Activated effector memory CD4-positive, alpha-beta T cell treated with anti-CD3 and anti-CD28 coated beads, Interleukin-2, amount 50 U/mL, for 16 hours (primary cell): Measurements from ENCODE around the gene ANKRD29.
A peak's percentile ranks its signal among the peaks of the same experiment; 100 is the strongest.

Source experiments
- DNase-seq: peaks from one replicate; pipeline ENCODE4 v3.0.0-alpha.2; 2020

Gene ANKRD29, protein sequence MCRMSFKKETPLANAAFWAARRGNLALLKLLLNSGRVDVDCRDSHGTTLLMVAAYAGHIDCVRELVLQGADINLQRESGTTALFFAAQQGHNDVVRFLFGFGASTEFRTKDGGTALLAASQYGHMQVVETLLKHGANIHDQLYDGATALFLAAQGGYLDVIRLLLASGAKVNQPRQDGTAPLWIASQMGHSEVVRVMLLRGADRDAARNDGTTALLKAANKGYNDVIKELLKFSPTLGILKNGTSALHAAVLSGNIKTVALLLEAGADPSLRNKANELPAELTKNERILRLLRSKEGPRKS

DNA sequence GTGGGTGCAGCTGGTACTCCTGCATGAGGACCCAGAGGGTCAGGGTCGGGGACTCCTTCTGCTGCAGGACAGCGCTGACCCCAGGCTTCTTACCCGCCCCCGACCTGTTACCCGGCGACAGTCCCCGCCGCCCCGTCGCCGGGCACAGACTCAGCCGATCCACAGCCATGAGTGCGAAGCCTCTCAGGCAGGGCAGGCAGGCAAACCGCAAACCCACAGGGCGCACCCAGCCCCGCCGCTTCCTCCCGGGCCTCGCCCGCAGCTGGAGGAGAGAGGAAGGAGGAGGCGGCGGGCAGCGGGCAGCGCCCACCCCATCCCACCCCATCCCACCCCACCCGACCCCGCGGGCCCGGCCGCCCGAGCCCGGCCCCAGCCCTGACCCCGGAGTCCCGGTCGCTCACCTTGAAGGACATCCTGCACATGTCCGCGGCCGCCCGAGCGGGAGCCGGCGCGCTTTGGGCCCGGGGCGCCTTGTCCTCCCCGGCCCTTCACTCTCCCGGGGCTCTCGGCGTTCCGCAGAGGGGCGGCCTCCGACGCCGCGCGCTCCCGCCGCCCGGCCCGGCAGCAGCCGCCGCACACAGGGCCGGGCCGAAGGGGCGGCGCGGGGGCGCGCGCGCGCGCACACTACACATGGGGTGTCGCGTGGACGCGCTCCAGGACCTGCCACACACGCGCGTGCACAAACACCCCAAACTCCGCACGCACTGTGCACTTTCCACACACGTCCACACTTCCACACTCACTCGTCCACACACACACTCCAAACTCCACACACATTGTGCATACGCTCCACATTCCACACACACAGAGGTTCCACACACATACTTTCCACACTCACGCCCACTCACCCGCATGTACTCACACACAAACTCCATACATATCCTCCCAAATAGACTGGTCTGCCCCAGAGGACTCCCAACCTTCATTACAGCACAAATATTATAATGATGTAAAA, at the start of gene ANKRD29:
TSS of gene ANKRD29 (minus strand) at position 603 of the 955 bp plus-strand sequence. CDS start at position 422, 181 bp downstream.
- peak; percentile 80 for DNase-seq

- DNase-seq: no peak
Measured at GRCh38 chr18:23712445-23712844, 49.7 kb upstream of the ANKRD29 start.

DNA sequence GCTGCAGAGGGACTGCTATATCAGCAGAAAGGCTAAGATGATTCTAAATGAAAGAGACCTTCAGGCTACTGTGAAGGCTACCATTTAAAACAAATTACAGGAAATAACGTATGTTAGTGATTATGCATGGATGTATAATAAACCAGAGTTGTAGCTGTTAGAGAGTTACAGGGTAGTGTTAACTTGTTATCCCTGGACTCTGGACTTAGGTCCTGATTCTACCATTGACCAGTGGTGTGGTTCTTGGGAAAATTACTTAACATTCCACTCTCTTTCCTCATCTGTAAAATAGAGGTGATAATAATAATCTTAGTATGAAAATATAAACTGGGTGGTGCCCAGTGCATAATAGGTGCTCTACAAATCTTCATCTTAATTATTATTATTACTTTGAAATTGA, 48.7 kb upstream of the ANKRD29 start:
- DNase-seq: no peak

DNA sequence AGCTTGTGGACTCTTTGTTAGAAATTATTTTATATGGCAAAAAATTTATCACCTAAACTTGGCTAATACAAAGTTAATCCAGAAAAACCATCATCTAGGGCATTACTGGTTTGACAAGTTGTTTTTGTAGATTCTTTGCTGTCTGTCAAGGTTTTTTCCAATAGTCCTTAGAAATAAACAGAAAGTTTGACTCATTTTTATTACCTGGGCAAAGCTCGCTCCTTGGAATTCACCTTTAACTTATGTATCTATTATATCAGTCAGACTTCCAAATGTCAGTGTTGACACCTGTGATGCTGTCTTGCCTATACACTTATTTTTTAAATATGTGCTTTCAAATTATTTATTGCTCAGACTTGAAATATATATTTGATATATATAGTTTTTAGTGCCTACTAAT, 48.2 kb upstream of the ANKRD29 start:
- DNase-seq: no peak

- DNase-seq: no peak
Measured at GRCh38 chr18:23710068-23710527, 47.4 kb upstream of the ANKRD29 start.

- DNase-seq: no peak
Measured at GRCh38 chr18:23706971-23707640, 44.4 kb upstream of the ANKRD29 start.

- DNase-seq: no peak
Measured at GRCh38 chr18:23704806-23705205, 42.1 kb upstream of the ANKRD29 start.

- DNase-seq: no peak
Measured at GRCh38 chr18:23703987-23704384, 41.3 kb upstream of the ANKRD29 start.

GRCh38 chr18:23703057-23703986, 40.6 kb upstream of the ANKRD29 start:
- no peak for DNase-seq

GRCh38 chr18:23702606-23703005, 39.9 kb upstream of the ANKRD29 start:
- DNase-seq: no peak

DNA sequence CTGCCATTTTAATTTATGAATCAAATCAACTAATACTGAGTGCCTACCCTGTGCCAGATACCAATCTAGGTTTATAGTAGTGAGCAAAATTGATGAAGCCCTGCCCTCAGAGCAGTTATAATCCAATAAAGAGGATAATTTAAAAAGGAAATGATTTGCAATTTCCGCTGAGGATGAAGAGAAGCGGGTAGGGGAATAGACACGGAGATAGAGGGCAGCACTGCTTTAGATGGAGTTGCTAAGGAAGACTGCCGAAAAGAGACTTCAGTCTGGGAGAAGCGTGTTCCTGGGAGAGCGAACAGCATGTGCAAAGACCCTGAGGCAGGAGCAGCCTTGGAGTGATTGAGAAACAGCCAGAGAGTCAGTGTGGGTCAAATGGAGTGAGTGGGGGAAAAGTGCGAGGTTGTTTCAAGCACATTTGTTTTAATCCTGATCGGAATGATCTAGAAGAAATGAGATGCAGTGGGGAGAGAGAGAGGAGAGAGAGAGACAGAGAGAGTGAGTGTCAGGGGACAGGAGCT, 38.9 kb upstream of the ANKRD29 start:
- no peak for DNase-seq

- no peak for DNase-seq
Measured at GRCh38 chr18:23701017-23701416, 38.3 kb upstream of the ANKRD29 start.

- DNase-seq: no peak
Measured at GRCh38 chr18:23694637-23695430, 32.1 kb upstream of the ANKRD29 start.

GRCh38 chr18:23693846-23694245, 31.1 kb upstream of the ANKRD29 start:
- no peak for DNase-seq

GRCh38 chr18:23690505-23691068, 27.9 kb upstream of the ANKRD29 start:
- no peak for DNase-seq

DNA sequence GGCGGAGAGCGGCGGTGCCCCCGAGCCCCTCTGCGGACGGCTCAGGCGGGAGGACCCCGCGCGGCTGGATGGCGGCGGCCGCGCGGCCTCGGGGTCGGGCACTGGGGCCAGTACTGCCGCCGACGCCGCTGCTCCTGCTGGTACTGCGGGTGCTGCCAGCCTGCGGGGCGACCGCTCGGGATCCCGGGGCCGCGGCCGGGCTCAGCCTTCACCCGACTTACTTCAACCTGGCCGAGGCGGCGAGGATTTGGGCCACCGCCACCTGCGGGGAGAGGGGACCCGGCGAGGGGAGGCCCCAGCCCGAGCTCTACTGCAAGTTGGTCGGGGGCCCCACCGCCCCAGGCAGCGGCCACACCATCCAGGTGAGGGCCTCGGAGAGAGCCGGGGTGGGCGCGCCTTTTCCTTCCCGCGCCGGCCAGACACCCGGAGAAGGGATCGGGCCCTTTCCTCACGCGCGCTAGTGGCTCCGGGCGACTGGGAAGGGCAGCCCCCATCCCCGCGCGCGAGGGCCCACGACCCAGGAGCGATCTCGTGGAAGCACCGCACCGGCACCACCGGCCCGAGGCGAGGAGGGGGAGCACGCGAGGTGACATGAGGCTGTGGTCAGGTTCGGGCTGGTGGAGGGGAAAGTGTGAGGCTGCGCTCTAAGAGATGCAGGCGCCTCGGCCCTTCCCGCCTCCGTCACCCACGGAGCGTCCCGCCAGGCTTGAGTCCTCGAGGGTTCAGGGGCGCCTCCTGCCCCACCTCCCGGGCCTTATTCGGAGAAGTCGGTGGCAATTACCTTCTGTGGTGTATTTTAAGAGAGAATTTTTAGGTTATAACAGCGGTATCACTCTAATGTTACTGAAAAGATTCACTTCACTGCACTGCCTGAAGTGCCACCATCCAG, 27.1 kb upstream of the ANKRD29 start:
- DNase-seq: peak; percentile 63

GRCh38 chr18:23689031-23689615, 26.4 kb upstream of the ANKRD29 start, which contains the start of gene LAMA3:
LAMA3 (plus strand) TSS chr18:23689453; CDS start chr18:23689684, 231 bp downstream.
- DNase-seq: peak; percentile 72

DNA sequence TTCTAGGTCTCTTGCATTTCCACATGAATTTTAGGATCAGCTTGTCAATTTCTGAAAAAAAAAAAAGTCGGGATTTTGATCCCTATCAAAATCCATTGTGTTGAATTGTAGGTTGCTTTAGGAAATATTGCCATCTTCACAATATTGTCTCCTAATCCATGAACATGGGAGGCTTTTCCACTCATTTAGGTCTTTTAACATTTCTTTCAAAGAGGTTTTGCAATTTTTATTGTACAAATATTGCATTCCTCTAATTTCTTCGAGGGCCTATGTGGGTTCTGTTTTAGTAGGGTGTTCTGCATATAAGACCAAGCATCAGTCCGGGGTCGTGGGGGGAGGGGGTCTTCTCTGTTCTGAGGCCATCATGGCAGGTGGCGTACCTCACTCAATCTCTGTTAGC, 25.8 kb upstream of the ANKRD29 start:
- DNase-seq: no peak
